SJCRH30 (cell line): ENCODE data around the gene ENPP1. TPM values are rescaled to one million over a fixed set of nuclear protein-coding genes. Genes with fewer than 3 reads are reported as not detected.
A peak's percentile ranks its signal among the peaks of the same experiment; 100 is the strongest.
"Not testable (repeated sequence)": the region's sequence is repeated elsewhere in the genome, so short reads cannot be mapped to it uniquely, and the experiment has no call there.

ENCODE experiments used
- DNase-seq, 2 experiments: peaks; one replicate each; pipeline ENCODE4 v3.0.0-alpha.2; 2015 to 2020
- H3K27ac ChIP-seq: fragments of 250-450 bp; sonication (Bioruptor Pico); 2 replicates; pipeline ENCODE4 v1.5.1; 2020; ENCODE audit warnings: mild to moderate bottlenecking, moderate library complexity
- H3K27me3 ChIP-seq: fragments of 250-450 bp; sonication (Bioruptor Pico); 2 replicates; pipeline ENCODE4 v1.5.1; 2020; ENCODE audit warnings: mild to moderate bottlenecking, moderate library complexity
- H3K36me3 ChIP-seq: fragments of 250-450 bp; sonication (Bioruptor Pico); 2 replicates; pipeline ENCODE4 v1.5.1; 2020; ENCODE audit warnings: mild to moderate bottlenecking, moderate library complexity
- H3K4me1 ChIP-seq: fragments of 250-450 bp; sonication (Bioruptor Pico); 2 replicates; pipeline ENCODE4 v1.5.1; 2020; ENCODE audit warnings: mild to moderate bottlenecking, moderate library complexity
- H3K4me3 ChIP-seq: fragments of 250-450 bp; sonication (Bioruptor Pico); 2 replicates; pipeline ENCODE4 v1.5.1; 2020; ENCODE audit warnings: mild to moderate bottlenecking, moderate library complexity
- H3K9me3 ChIP-seq: fragments of 250-450 bp; sonication (Bioruptor Pico); replicated peaks from 2 replicates; pipeline ENCODE4 v1.5.1; 2020; ENCODE audit warnings: mild to moderate bottlenecking, moderate library complexity
- total RNA-seq: library from RNA; depleted of rRNA; stranded (reverse); fragments of >200 nt; shearing (Covaris generic); gene quantifications from 2 replicates; pipeline ENCODE4 v1.2.3, GENCODE V29; 2014

The ENPP1 gene
- total RNA-seq, 1 experiment from 2014 or later = 34.0 TPM

DNA sequence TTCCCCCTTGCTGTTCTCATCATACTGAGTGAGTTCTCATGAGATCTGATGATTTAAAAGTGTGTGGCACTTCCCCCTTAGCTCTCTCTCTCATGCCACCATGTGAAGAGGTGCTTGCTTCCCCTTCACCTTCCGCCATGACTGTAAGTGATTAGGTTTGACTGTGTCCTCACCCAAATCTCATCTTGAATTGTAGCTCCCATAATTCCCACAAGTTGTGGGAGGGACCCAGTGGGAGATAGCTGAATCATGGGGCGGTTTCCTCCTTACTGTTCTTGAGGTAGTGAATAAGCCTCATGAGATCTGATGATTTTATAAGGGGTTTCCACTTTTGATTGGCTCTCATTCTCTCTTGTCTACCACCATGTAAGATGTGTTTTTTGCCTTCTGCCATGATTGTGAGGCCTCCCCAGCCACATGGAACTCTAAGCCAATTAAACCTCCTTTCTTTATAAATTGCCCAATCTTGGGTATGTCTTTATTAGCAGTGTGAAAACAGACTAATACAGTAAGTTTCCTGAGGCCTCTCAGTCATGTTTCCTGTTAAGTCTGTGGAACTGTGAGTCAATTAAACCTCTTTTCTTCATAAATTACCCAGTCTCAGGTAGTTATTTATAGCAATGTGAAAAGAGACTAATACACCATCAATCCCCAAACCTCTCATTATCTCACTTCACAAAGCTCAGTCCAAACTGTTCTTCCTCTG is 108.4 kb downstream of the ENPP1 start:
- not testable (repeated sequence) for DNase-seq, H3K27me3 ChIP-seq, H3K9me3 ChIP-seq, H3K36me3 ChIP-seq, H3K4me3 ChIP-seq
- Histone ChIP-seq H3K27ac (peak overlapping the region; percentile 74; the same call in 1 of the 2 replicates), H3K4me1 (peaks cover 25% of the 10 kb centered on the region)

DNA sequence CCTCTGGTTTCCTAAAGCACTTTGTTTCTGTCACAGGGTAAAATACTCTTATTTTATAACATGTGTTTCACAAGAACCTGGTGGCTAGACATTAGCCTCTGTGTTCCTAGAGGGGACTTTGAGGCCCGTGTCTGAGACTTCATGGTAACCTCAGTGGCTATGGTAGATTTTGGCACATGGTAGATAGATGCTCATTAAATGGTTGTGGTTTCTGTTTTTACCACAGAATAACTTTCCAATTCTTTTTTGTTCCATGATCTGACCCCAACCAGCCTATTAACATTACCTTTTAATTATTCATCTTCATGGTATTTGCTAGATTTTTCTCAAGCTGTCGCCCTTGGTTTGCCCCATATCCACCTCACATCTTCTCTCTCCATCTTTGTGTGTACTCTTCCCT is 109.0 kb downstream of the ENPP1 start:
- DNase-seq = no peak
- Histone ChIP-seq H3K4me3 (no peak overlapping the region), H3K4me1 (peaks cover 25% of the 10 kb centered on the region), H3K27me3 (no peaks in the 10 kb centered on the region), H3K9me3 (no peaks in the 10 kb centered on the region), H3K27ac (peak overlapping the region; percentile 74), H3K36me3 (no peaks in the 10 kb centered on the region)

DNA sequence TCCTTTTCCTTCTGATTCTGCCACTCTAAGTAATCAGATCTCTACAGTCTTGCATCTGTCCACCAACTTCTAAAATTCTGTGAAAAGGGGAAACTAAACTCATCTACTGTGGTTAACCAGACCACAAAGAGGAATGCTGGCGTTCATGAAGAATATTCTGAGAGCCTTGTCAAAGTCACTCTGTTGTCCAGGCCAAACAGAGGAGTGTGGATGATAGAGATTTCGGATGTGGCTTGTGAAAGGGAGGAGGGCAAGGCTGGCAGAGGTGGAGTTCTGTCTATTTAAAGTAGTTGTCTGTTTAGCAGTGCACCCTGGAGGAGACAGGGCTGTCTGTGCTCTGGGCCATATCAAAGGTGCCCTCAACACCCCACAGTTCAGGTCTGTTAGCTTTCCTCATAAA is 109.5 kb downstream of the ENPP1 start:
- DNase-seq = peak; percentile 56 to 79
- no peaks in the 10 kb centered on the region for H3K9me3 ChIP-seq
- H3K4me1 ChIP-seq = peaks cover 25% of the 10 kb centered on the region
- no peak overlapping the region for H3K4me3 ChIP-seq
- H3K36me3 ChIP-seq = no peaks in the 10 kb centered on the region
- peak overlapping the region; percentile 74 for H3K27ac ChIP-seq
- no peaks in the 10 kb centered on the region for H3K27me3 ChIP-seq

DNA sequence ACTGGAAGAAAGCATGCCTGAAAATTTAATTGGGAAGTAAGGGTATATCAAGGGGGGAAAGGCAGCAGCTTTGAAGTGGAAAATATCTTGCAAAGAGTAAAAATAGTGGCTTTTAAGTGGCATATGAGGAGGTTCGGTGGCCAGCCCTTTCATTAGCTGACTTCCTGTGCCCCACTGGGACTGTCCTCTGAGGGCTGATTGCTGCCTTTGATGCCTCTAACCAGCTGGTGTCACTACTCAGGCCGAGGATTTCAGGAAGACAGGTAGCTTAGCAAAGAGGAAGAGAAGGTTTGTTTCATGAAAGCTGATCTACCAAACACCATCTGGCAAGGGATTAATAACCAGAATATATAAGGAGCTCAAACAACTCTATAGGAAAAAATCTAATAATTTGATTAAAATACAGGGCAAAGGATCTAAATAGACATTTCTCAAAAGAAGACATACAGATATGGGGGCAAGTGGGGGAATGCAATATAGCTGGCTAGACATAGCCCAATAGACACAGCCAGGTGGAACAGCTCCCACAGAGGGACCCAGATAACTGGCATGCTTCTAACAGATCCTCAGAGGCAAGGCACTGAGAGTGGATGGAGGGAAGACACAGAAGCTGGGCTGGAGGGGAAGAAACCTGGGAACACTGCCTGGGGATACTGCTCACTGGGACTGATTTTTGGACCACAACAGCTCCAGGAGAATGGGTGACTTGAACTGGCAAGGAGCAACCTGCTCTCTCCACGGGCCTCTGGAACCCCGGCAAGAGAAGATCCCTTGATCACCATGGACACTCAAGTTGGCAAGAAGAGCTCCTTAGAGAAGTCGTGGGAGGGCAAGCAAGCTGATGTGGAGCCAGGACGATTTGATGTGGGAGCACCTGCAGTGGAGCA is 110.2 kb downstream of the ENPP1 start:
- Histone ChIP-seq H3K27me3 (no peaks in the 10 kb centered on the region), H3K4me3 (no peak overlapping the region), H3K4me1 (peaks cover 25% of the 10 kb centered on the region), H3K9me3 (no peaks in the 10 kb centered on the region), H3K36me3 (no peaks in the 10 kb centered on the region), H3K27ac (peak overlapping the region; percentile 74)
- DNase-seq = peak; percentile 73 to 84

DNA sequence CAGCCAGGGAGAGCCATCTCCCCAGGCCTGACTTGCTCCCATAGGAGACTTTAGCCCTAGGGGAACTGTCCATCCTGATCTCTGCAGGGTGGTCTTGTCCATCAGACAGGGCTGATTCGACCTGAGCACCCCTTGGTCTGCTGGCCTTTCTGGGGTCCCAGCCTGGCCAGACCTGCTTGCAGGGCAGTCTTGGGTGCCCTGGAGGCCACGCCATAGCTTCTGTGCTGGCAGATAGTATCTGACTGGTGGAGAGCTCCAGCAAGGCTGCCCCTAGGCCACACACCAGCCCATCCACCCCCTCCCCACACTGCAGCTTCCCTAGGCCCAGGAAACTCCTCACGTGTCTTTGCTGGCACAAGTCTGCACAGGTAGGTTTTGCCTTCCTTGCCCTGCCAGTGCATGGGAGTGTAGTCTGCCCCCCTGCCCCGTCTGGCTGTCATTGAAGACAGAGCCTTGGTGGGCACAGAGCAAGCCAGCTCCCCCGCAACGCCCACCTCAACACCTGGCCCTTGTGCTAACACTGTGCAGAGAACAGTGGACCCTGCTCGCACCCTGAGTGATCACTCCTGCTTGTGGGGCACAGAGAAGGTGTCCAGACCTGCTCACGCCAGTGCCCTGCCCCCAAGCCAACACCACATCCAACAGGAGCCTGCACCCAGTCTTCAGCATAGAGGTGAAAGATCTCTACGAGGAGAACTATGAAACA is 111.0 kb downstream of the ENPP1 start:
- Histone ChIP-seq H3K27ac (no peak overlapping the region), H3K4me3 (no peak overlapping the region), H3K36me3 (no peaks in the 10 kb centered on the region), H3K4me1 (peaks cover 25% of the 10 kb centered on the region), H3K27me3 (no peaks in the 10 kb centered on the region), H3K9me3 (peaks cover 3% of the 10 kb centered on the region)
- DNase-seq = no peak

DNA sequence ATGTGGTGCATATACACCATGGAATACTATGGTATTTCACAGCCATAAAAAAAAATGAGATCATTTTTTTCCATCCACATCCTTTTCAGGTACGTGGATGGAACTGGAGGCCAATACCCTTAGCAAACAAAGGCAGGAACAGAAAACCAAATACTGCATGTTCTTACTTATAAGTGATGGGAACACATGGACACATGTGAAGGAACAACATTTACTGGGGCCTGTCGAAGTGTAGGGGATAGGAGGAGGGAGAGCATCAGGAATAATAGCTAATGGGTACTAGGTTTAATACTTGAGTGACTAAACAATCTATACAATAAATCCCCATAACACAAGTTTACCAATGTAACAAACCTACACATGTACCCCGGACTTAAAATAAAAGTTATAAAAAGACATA is 112.8 kb downstream of the ENPP1 start:
- Histone ChIP-seq H3K27me3 (no peaks in the 10 kb centered on the region), H3K36me3 (no peaks in the 10 kb centered on the region), H3K27ac (no peak overlapping the region), H3K9me3 (peaks cover 5% of the 10 kb centered on the region), H3K4me1 (peaks cover 23% of the 10 kb centered on the region), H3K4me3 (no peak overlapping the region)
- no peak for DNase-seq

DNA sequence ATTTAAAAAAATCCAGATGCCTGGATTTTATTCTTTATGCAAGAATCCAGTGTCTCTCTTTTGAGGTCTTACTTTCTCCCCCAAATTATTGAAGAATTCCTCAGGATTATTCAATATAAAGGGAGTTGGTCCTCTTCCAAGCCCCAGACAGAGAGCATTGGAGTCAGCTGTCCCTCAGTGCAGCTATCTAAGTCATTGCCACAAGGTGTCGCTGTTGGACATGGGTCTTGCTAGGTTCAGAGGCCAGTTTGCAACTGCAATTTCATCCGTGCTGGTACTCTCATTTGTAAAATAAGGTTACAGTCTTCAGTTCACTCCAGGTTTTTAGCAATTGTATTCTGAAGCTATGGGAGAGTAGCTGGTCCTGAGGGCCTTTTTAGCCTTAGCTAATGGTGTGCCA is 115.5 kb downstream of the ENPP1 start:
- peak; percentile 66 to 90 for DNase-seq
- Histone ChIP-seq H3K4me3 (no peak overlapping the region), H3K9me3 (peaks cover 5% of the 10 kb centered on the region), H3K36me3 (no peaks in the 10 kb centered on the region), H3K27ac (no peak overlapping the region), H3K4me1 (peaks cover 2% of the 10 kb centered on the region), H3K27me3 (no peaks in the 10 kb centered on the region)

DNA sequence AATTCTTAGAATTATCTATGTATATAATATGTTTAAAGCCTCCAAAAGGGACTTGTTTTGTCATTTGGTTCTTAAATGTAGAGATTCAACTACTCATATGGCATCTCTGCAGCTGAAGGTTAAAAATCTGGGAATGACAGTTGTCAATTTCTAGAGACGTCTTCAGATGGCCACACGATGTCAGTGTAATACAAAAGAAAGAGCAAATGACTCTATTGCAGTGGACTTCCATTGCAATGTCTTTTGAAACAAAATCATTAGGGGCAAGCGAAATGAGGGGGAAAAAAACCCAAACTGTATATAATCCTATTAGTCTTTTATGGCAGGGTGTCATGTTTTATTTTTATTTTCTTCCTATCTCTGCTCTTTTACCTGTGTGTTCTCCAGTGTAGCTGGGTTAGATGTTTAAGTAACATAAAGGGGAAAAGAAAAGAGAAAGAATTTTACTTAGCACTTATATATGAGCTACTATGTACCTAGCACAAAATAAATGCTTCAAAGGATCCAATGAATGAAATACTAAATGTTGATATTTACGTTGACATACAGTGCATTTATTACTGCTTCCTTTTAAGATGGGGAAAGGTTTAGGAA is 117.2 kb downstream of the ENPP1 start:
- peak in 1 of 2 experiments; percentile 72 for DNase-seq
- peaks cover 5% of the 10 kb centered on the region for H3K9me3 ChIP-seq
- H3K36me3 ChIP-seq = no peaks in the 10 kb centered on the region
- H3K4me1 ChIP-seq = no peaks in the 10 kb centered on the region
- no peak overlapping the region for H3K27ac ChIP-seq
- H3K4me3 ChIP-seq = no peak overlapping the region
- no peaks in the 10 kb centered on the region for H3K27me3 ChIP-seq

DNA sequence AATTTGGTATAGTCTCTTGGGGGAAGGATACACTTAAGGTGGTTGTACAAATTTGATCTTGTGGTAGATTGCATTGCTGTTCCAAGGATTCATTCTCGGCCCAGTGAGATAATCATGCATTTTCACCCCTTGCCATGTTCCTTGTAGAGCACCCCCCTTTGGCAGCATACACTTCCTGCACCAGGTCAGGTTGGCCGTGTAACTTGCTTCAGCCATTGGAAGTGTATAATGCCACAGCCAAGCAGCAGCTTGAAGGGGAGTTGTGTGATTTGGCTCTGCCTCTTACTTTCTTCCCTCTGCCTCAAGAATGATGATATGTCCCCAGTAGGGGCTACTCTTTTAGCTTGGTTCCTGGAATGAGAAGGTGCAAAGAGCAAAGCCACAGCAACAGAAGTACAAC is 121.4 kb downstream of the ENPP1 start:
- H3K27me3 ChIP-seq = no peaks in the 10 kb centered on the region
- no peaks in the 10 kb centered on the region for H3K4me1 ChIP-seq
- DNase-seq = no peak
- H3K27ac ChIP-seq = no peak overlapping the region
- H3K4me3 ChIP-seq = no peak overlapping the region
- no peaks in the 10 kb centered on the region for H3K9me3 ChIP-seq
- no peaks in the 10 kb centered on the region for H3K36me3 ChIP-seq

DNA sequence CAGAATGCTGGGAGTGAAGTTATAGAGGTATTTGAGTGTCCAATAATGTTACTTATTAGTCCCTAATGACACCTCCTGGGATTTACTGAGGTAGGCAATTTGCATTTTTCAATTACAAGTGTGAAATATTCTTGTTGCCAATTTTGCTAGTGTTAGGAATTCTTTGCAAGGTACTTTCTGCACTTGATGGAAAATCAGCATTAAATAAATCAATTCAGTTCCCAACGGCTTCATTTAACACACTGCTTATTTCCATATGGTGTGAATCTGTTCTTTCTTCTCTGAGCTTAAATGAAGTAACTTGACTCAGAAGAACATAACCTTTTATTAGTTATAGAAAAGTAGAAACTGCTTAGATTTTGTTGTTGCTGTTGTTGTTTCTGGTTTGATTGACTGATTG is 122.2 kb downstream of the ENPP1 start:
- DNase-seq = no peak
- Histone ChIP-seq H3K4me1 (no peaks in the 10 kb centered on the region), H3K36me3 (no peaks in the 10 kb centered on the region), H3K27ac (no peak overlapping the region), H3K4me3 (no peak overlapping the region), H3K9me3 (no peaks in the 10 kb centered on the region), H3K27me3 (no peaks in the 10 kb centered on the region)

DNA sequence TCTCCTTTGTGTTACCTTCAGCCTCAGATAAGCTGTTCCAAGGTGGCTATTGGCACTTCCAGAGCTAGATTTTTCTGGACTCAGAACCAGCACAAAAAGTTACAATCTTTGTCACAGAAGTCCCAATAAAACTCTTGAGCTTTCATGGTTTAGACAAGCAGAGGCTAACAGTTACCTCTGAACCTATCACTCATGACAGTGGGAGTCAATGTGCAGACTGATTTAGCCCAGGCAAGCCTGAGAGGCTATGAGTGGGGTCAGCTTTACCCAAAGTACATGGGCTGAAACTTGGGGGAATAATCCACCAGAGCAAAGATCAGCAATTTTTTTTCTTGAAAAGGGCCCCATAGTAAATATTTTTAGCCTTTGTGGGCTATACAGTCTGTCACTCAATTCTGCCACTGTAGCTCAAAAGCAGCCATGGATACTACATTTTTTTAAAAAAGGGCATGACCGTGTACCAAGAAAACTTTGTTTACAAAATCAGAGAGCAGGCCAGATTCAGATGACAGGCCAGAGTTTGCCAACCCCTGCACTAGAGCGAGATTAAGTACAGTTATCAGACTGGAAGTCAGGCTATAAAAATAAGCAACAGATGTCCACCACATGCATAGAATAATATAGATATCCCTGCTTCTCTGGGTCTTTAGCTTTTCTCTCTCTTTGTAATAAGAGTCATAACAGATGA is 123.4 kb downstream of the ENPP1 start:
- DNase-seq = no peak
- H3K4me1 ChIP-seq = no peaks in the 10 kb centered on the region
- no peak overlapping the region for H3K27ac ChIP-seq

DNA sequence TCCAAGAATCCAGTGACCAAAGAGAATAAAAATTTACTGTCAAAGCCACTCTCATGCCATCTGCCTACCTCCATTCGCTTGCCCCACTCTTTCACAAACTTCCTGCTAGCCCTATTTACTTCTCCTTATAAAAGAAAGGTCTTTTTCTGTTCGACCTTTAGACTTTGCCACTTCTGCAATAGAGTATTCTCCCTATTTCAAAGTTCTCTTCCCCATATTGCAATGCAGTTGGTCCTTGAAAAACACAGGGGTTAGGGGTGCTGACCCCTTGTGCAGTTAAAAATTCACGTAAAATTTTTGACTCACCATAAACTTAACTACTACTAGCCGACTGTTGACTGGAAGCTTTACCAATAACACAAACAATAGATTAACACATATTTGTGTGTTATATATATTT is 128.3 kb downstream of the ENPP1 start:
- H3K4me1 ChIP-seq = peaks cover 15% of the 10 kb centered on the region
- H3K27me3 ChIP-seq = no peaks in the 10 kb centered on the region
- no peak overlapping the region for H3K4me3 ChIP-seq
- no peaks in the 10 kb centered on the region for H3K36me3 ChIP-seq
- H3K9me3 ChIP-seq = no peaks in the 10 kb centered on the region
- DNase-seq = no peak
- no peak overlapping the region for H3K27ac ChIP-seq

More for the DNA sequence above, 123.4 kb downstream of the ENPP1 start:
- Histone ChIP-seq H3K36me3 (no peaks in the 10 kb centered on the region), H3K9me3 (no peaks in the 10 kb centered on the region), H3K4me3 (no peak overlapping the region), H3K27me3 (no peaks in the 10 kb centered on the region)

DNA sequence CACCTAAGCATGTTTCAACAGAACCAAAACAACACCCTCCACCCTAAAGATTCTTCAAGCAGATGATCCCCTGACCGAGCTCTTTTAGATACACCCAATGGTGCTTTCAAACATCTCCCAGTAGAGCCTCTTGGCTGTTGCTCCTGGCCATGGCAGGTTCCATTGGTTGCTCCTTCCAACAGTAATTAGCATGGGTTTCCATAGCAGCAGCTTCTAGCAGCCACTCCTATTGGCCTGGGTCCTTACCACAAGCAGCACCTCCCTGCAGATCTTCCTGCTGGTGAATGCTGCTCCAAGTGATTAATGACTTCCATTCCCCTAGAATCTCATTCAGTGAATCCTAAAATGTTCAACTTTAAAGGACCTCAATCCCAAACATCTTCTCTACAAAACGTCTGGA is 129.4 kb downstream of the ENPP1 start:
- H3K9me3 ChIP-seq = no peaks in the 10 kb centered on the region
- no peaks in the 10 kb centered on the region for H3K27me3 ChIP-seq
- H3K4me3 ChIP-seq = no peak overlapping the region
- no peaks in the 10 kb centered on the region for H3K36me3 ChIP-seq
- peaks cover 15% of the 10 kb centered on the region for H3K4me1 ChIP-seq
- no peak overlapping the region for H3K27ac ChIP-seq
- DNase-seq = no peak
